BJ (cell line): Measurements from ENCODE around the gene GOSR2. TPM values are rescaled to one million over a fixed set of nuclear protein-coding genes. Genes with fewer than 3 reads are reported as not detected.

Source experiments
- CTCF ChIA-PET: fragments of 350-600 bp; formaldehyde crosslinking; extraction: SDS; loops from one replicate; lab custom pipeline; 2021; ENCODE audit warnings: antibody characterized with exemption, inconsistent platforms; lab: Yijun Ruan, JAX
- POLR2A ChIA-PET: fragments of 300-600 bp; sonication (Branson Sonifier 250); formaldehyde crosslinking; extraction: SDS; loops from one replicate; lab custom pipeline; 2021; ENCODE audit warnings: antibody characterized with exemption; lab: Charles Lee
- DNase-seq: peaks from one replicate; pipeline ENCODE4 v3.0.0-alpha.2; 2011; ENCODE audit warnings: low read depth
- H3K27me3 ChIP-seq: 2 replicates; pipeline ENCODE4 v1.6.0; 2011; ENCODE audit warnings: low read length; ENCODE audit not compliant: control insufficient read depth, insufficient read depth
- H3K36me3 ChIP-seq: 2 replicates; pipeline ENCODE4 v1.5.1; 2011; ENCODE audit warnings: low read length; ENCODE audit not compliant: control insufficient read depth, insufficient read depth
- H3K4me3 ChIP-seq: 2 replicates; pipeline ENCODE4 v1.5.1; 2011; ENCODE audit warnings: low read depth, mild to moderate bottlenecking, control low read depth, low read length
- polyA plus RNA-seq: library from polyadenylated mRNA; depleted of rRNA; stranded (reverse); fragments of >200 nt; gene quantifications from 2 replicates; pipeline ENCODE4 v1.2.3, GENCODE V29; 2011
- TF ChIP-seq, protein P1 (sequence below): IDR thresholded peaks from 2 replicates; pipeline ENCODE4 v1.5.1; 2011; ENCODE audit warnings: low read depth, mild to moderate bottlenecking, control low read depth, inconsistent platforms, low read length, moderate library complexity; ENCODE audit not compliant: insufficient read depth

The GOSR2 gene
- polyA plus RNA-seq, 1 experiment = 72.8 TPM

DNA sequence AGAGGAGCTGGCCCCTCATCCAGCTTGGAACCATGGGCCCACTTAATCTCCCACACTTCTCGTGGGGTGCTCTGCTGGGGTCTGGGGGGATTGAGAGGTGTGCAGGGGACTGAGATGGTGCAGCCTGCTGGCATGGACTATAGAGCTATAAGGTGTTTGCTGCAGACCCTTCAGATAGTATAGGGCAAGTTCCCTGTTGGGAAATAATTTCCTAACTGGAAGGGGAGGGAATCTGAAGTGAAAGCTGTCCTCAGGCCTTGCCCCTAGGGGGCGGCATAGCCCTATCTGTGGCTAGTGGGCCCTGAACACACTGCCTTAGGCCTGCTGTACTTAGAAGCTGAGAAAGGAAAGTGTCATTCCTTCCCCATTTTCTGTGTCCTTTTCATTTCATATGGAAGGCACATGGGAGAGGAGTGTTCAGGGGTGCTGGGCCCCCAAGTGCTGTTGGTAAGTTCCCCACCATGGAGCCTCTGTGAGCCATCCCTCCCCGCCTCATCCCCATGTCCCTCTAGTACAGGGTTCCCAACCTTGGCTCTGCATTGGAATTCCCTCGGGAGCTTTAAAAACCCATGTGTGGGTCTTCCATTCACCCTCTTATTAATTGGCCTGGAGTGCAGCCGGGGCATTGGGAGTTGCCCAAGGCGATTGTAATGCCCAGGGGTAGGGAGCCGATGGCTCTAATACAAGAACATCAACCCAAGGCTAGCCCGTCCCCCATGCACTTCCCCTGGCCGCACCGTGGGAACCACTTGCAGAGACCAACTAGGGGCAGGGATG lies 19.7 kb downstream of the GOSR2 start:
- ChIA-PET POLR2A (interaction anchor here (1.0 kb wide), 1 partner anchor 9 kb away, joined by 5 read pairs; no protein-coding TSS in a partner anchor), CTCF (interaction anchor here (0.8 to 8.1 kb wide), 27 partner anchors 9 to 373 kb away, joined by 3 to 146 read pairs (median 8); partner anchors contain the start of gene WNT9B)
- H3K27me3 ChIP-seq = no peaks in the 10 kb centered on the region
- TF ChIP-seq, protein P1, sequence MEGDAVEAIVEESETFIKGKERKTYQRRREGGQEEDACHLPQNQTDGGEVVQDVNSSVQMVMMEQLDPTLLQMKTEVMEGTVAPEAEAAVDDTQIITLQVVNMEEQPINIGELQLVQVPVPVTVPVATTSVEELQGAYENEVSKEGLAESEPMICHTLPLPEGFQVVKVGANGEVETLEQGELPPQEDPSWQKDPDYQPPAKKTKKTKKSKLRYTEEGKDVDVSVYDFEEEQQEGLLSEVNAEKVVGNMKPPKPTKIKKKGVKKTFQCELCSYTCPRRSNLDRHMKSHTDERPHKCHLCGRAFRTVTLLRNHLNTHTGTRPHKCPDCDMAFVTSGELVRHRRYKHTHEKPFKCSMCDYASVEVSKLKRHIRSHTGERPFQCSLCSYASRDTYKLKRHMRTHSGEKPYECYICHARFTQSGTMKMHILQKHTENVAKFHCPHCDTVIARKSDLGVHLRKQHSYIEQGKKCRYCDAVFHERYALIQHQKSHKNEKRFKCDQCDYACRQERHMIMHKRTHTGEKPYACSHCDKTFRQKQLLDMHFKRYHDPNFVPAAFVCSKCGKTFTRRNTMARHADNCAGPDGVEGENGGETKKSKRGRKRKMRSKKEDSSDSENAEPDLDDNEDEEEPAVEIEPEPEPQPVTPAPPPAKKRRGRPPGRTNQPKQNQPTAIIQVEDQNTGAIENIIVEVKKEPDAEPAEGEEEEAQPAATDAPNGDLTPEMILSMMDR = peak; percentile 97
- no peak for DNase-seq
- peaks cover 15% of the 10 kb centered on the region for H3K36me3 ChIP-seq
- H3K4me3 ChIP-seq = no peak overlapping the region

DNA sequence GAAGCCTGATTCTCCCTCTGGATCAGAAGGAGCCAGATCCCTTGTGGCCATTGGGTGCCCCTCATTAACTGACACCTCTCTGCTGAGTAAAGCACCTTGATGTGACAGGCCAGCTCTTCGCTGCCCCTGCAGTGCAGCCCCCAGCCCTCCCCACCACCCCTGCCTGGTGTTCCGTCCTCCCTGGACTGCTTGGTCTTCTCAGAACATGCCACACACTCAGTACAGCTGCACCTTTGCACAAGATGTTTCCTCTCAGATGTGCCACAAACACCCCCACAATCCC lies 20.2 kb downstream of the GOSR2 start:
- DNase-seq = no peak
- POLR2A ChIA-PET = interaction anchor here (1.0 kb wide), 1 partner anchor 9 kb away, joined by 5 read pairs; no protein-coding TSS in a partner anchor

DNA sequence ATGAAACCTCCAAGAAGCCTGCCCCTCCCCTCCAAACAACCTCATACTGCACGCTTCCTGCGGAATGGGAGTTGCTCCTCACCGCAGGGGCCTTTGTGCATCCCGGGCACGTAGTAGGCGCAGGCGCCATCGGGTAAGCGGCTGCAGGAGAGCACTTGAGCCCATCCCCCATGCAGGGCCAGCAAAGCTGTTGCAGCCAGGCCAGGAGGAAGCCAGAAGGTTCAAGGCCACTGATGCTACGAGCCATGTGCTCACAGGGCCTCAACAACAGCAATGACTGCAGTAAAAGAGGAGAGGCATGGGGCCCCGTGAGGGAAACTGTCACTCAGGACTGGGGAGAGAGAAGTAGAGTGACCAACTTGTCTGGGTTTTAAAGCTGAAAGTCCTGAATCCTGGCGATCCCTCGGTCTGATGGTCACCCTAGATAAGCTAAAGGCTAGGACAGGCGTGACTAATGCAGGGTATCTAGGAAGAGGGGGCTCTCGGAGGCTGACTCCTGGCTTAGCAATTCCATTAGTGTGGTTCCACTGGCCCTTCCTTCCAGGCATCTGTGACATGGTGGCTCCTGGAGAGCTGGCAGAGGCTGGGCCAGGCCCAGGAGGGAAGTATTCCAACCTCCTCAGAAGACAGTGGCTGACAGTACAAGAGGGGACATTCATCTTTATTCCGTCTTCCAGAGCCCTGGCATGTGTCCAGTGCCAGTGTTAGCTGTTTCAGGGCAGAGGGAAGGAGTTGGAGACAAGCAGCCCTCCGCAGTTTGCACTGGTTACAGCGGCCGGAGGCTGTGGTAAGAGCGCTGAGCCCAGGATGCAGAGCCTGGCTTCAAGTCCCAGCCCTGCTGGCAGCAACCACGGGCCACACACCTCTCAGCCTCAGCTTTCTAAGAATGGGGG lies 20.8 kb downstream of the GOSR2 start:
- TF ChIP-seq, protein P1 = no peak
- CTCF ChIA-PET = interaction anchor here (1.0 to 8.1 kb wide), 16 partner anchors 10 to 105 kb away, joined by 3 to 146 read pairs (median 8); partner anchors contain the start of gene WNT9B
- POLR2A ChIA-PET = interaction anchor here (1.0 kb wide), 1 partner anchor 8 kb away, joined by 5 read pairs; no protein-coding TSS in a partner anchor
- H3K4me3 ChIP-seq = no peak overlapping the region
- H3K27me3 ChIP-seq = no peaks in the 10 kb centered on the region
- peaks cover 11% of the 10 kb centered on the region for H3K36me3 ChIP-seq
- DNase-seq = no peak

More for the DNA sequence above, 20.2 kb downstream of the GOSR2 start:
- TF ChIP-seq, protein P1 = no peak
- H3K27me3 ChIP-seq = no peaks in the 10 kb centered on the region
- H3K4me3 ChIP-seq = no peak overlapping the region
- CTCF ChIA-PET = interaction anchor here (1.0 to 8.1 kb wide), 23 partner anchors 8 to 372 kb away, joined by 3 to 146 read pairs (median 9); partner anchors contain the start of gene WNT9B
- H3K36me3 ChIP-seq = peaks cover 15% of the 10 kb centered on the region

DNA sequence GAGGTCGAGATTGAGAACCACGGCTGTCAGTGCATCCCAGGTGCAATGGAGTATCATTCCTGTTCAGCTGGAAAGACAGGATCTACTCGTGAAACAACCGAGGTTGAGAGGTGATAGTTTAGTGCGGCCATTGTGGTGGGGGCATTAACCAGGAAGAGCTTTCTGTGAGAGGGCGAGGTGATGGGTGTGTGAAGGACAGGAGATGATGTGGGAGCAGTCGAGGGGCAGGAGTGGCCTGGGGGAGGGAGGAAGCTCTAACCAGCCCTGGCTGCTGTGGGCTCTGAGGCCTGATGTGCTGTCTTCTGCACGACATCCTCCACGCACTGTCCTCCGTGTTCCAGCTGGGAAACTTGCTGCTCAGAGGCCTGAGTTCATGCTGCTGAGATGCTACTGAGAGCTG lies 22.0 kb downstream of the GOSR2 start:
- H3K36me3 ChIP-seq = peaks cover 3% of the 10 kb centered on the region; the same call in 1 of the 2 replicates
- DNase-seq = no peak
- ChIA-PET POLR2A (no interaction called here), CTCF (interaction anchor here (5.5 to 8.1 kb wide), 2 partner anchors 57 to 100 kb away, joined by 66 to 146 read pairs; no protein-coding TSS in a partner anchor)
- H3K27me3 ChIP-seq = no peaks in the 10 kb centered on the region
- TF ChIP-seq, protein P1 = no peak
- H3K4me3 ChIP-seq = no peak overlapping the region
